GM12878 (cell line): Measurements from ENCODE around the gene METTL3. TPM values are rescaled to one million over a fixed set of nuclear protein-coding genes. Genes with fewer than 3 reads are reported as not detected.
A peak's percentile ranks its signal among the peaks of the same experiment; 100 is the strongest.

Experiments
- ATF7 ChIP-seq: fragments of 450-650 bp; IDR thresholded peaks from 2 replicates; pipeline ENCODE4 v1.6.1; 2016; ENCODE audit warnings: low read depth, mild to moderate bottlenecking
- BHLHE40 ChIP-seq, 2 experiments: fragments of 450-650 bp in 1 of 2; IDR thresholded peaks; 2 replicates each; pipeline ENCODE4 v1.6.1; 2011 to 2017; ENCODE audit warnings: low read depth in 2 of 2, borderline replicate concordance in 1 of 2, improper control_type of control experiment in 1 of 2, low read length in 1 of 2, mild to moderate bottlenecking in 1 of 2
- EGR1 ChIP-seq, 2 experiments: IDR thresholded peaks; 1 replicate in 1 of 2; 2 replicates in 1 of 2; pipeline ENCODE4 v1.6.1; 2011 to 2012; ENCODE audit warnings: low read depth in 2 of 2, low read length in 2 of 2, borderline replicate concordance in 1 of 2, mild to moderate bottlenecking in 1 of 2, moderate library complexity in 1 of 2
- EP300 ChIP-seq, 2 experiments: fragments of 150-350 bp in 1 of 2; IDR thresholded peaks; 2 replicates each; pipeline ENCODE4 v1.6.1; 2011 to 2012; ENCODE audit warnings: low read depth in 2 of 2, low read length in 2 of 2, borderline replicate concordance in 1 of 2, improper control_type of control experiment in 1 of 2, inconsistent platforms in 1 of 2; ENCODE audit not compliant: control insufficient read depth in 1 of 2
- GABPA ChIP-seq: IDR thresholded peaks from 2 replicates; pipeline ENCODE4 v1.6.1; 2014; ENCODE audit warnings: antibody characterized with exemption, low read depth, mild to moderate bottlenecking, inconsistent platforms
- GATAD2B ChIP-seq: fragments of 450-650 bp; conservative IDR thresholded peaks from 2 replicates; pipeline ENCODE4 v1.6.1; 2017; ENCODE audit warnings: low read depth, mild to moderate bottlenecking, moderate library complexity
- IKZF1 ChIP-seq: fragments of 450-650 bp; conservative IDR thresholded peaks from 2 replicates; pipeline ENCODE4 v1.6.1; 2017; ENCODE audit warnings: antibody characterized with exemption, mild to moderate bottlenecking
- IKZF2 ChIP-seq, 2 experiments: fragments of 450-650 bp; IDR thresholded peaks; 2 replicates each; pipeline ENCODE4 v1.6.1; 2017; ENCODE audit warnings: mild to moderate bottlenecking in 2 of 2, moderate library complexity in 2 of 2
- NBN ChIP-seq: fragments of 450-650 bp; IDR thresholded peaks from 2 replicates; pipeline ENCODE4 v1.6.1; 2016
- NFYA ChIP-seq: IDR thresholded peaks from 2 replicates; pipeline ENCODE4 v1.6.1; 2011; ENCODE audit warnings: low read depth, mild to moderate bottlenecking, low read length, improper control_type of control experiment, borderline replicate concordance
- NR2C1 ChIP-seq: fragments of 450-650 bp; IDR thresholded peaks from 2 replicates; pipeline ENCODE4 v1.6.1; 2017; ENCODE audit warnings: antibody characterized with exemption, mild to moderate bottlenecking, moderate library complexity
- NR2F1 ChIP-seq: fragments of 450-650 bp; conservative IDR thresholded peaks from 2 replicates; pipeline ENCODE4 v1.6.1; 2017; ENCODE audit warnings: mild to moderate bottlenecking
- NRF1 ChIP-seq: conservative IDR thresholded peaks from 2 replicates; pipeline ENCODE4 v1.6.1; 2011; ENCODE audit warnings: mild to moderate bottlenecking, low read depth, low read length, improper control_type of control experiment
- SMAD1 ChIP-seq: fragments of 450-650 bp; IDR thresholded peaks from 2 replicates; pipeline ENCODE4 v1.6.1; 2018; ENCODE audit warnings: mild to moderate bottlenecking, low read depth; ENCODE audit not compliant: partially characterized antibody
- TAF1 ChIP-seq: IDR thresholded peaks from 2 replicates; pipeline ENCODE4 v1.6.1; 2011; ENCODE audit warnings: mild to moderate bottlenecking, low read depth, low read length, borderline replicate concordance
- ZBED1 ChIP-seq: IDR thresholded peaks from 2 replicates; pipeline ENCODE4 v1.6.1; 2016; ENCODE audit warnings: borderline replicate concordance
- polyA plus RNA-seq, 11 experiments: library from polyadenylated mRNA; depleted of rRNA in 4 of 11; unstranded in 6 of 11; stranded (reverse) in 5 of 11; fragments of >200 nt; fragmentation: Nextera tagmentation in 4 of 11; fragmentation: Illumina TruSeq in 1 of 11; extraction: Ambion mirVana in 4 of 11; extraction: Trizol in 1 of 11; gene quantifications; 1 replicate in 1 of 11; 2 replicates in 10 of 11; pipeline versions ENCODE4 v1.2.1 to v1.2.3, GENCODE V29; 2011 to 2016; ENCODE audit warnings: inconsistent platforms in 2 of 11, missing spikeins in 2 of 11, low read depth in 1 of 11
- total RNA-seq, 4 experiments: library from RNA; depleted of rRNA in 3 of 4; stranded (reverse); fragments of >200 nt in 3 of 4; fragmentation: Illumina TruSeq in 1 of 4; extraction: Trizol in 1 of 4; gene quantifications; 2 replicates each; pipeline versions ENCODE4 v1.2.1 to v1.2.3, GENCODE V29; 2013 to 2021
- TF ChIP-seq, protein P1 (sequence below): fragments of 450-650 bp; IDR thresholded peaks from 2 replicates; pipeline ENCODE4 v1.6.1; 2014; ENCODE audit warnings: mild to moderate bottlenecking
- TF ChIP-seq, protein P2 (sequence below), 3 experiments: IDR thresholded peaks in 2 of 3; conservative IDR thresholded peaks in 1 of 3; 2 replicates each; pipeline ENCODE4 v1.5.1; 2011; ENCODE audit warnings: low read depth in 3 of 3, low read length in 3 of 3, mild to moderate bottlenecking in 3 of 3, control low read depth in 2 of 3, moderate library complexity in 2 of 3, inconsistent platforms in 1 of 3, mixed read lengths in 1 of 3; ENCODE audit not compliant: control insufficient read depth in 2 of 3, insufficient read depth in 1 of 3; ENCODE audit errors: extremely low read depth in 1 of 3
- TF ChIP-seq, protein P3 (sequence below): fragments of 450-650 bp; IDR thresholded peaks from 2 replicates; pipeline ENCODE4 v1.6.1; 2016; ENCODE audit warnings: mild to moderate bottlenecking
- TF ChIP-seq, protein P4 (sequence below): fragments of 450-650 bp; IDR thresholded peaks from 2 replicates; pipeline ENCODE4 v1.6.1; 2017; ENCODE audit warnings: mild to moderate bottlenecking, low read depth, inconsistent platforms; ENCODE audit not compliant: poor library complexity, severe bottlenecking
- TF ChIP-seq, protein P5 (sequence below): IDR thresholded peaks from 2 replicates; pipeline ENCODE4 v1.6.1; 2012; ENCODE audit warnings: low read depth, low read length, improper control_type of control experiment

METTL3 gene
- total and polyA plus RNA-seq, 10 of the 15 experiments (the other 5 are each of a cell fraction or from before 2014, with no cell fraction given): 32.8 to 165 (median 65.5) TPM

GRCh38 chr14:21498540-21499526 lies 12.3 kb downstream of the METTL3 start (continued):
- TF ChIP-seq ATF7: peak; percentile 50; the same call in 1 of the 2 replicates
- TF ChIP-seq, protein P1, sequence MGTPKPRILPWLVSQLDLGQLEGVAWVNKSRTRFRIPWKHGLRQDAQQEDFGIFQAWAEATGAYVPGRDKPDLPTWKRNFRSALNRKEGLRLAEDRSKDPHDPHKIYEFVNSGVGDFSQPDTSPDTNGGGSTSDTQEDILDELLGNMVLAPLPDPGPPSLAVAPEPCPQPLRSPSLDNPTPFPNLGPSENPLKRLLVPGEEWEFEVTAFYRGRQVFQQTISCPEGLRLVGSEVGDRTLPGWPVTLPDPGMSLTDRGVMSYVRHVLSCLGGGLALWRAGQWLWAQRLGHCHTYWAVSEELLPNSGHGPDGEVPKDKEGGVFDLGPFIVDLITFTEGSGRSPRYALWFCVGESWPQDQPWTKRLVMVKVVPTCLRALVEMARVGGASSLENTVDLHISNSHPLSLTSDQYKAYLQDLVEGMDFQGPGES: no peak
- TF ChIP-seq ZBED1: no peak
- no peak for TF ChIP-seq SMAD1
- TF ChIP-seq NBN: 0 out of 2 replicates have a peak, but pooled peaks have one; percentile 28
- no peak for TF ChIP-seq TAF1
- TF ChIP-seq, protein P2, sequence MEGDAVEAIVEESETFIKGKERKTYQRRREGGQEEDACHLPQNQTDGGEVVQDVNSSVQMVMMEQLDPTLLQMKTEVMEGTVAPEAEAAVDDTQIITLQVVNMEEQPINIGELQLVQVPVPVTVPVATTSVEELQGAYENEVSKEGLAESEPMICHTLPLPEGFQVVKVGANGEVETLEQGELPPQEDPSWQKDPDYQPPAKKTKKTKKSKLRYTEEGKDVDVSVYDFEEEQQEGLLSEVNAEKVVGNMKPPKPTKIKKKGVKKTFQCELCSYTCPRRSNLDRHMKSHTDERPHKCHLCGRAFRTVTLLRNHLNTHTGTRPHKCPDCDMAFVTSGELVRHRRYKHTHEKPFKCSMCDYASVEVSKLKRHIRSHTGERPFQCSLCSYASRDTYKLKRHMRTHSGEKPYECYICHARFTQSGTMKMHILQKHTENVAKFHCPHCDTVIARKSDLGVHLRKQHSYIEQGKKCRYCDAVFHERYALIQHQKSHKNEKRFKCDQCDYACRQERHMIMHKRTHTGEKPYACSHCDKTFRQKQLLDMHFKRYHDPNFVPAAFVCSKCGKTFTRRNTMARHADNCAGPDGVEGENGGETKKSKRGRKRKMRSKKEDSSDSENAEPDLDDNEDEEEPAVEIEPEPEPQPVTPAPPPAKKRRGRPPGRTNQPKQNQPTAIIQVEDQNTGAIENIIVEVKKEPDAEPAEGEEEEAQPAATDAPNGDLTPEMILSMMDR (IDR thresholded peaks at IDR 0.05 in 2 of 3, conservative IDR thresholded peaks at IDR 0.05 in 1 of 3; ENCODE audit: control insufficient read depth in 2 of 3, extremely low read depth in 1 of 3, insufficient read depth in 1 of 3, low read depth in 3 of 3, low read length in 3 of 3): peak; percentile 34 to 61 (median 42)
- no peak for TF ChIP-seq NFYA
- peak; percentile 19 to 58; a peak in 1 of 4 replicates for TF ChIP-seq IKZF2 (IDR thresholded peaks at IDR 0.05)
- no peak for TF ChIP-seq NRF1
- TF ChIP-seq IKZF1: peak; percentile 39; the same call in 1 of the 2 replicates
- TF ChIP-seq, protein P3, sequence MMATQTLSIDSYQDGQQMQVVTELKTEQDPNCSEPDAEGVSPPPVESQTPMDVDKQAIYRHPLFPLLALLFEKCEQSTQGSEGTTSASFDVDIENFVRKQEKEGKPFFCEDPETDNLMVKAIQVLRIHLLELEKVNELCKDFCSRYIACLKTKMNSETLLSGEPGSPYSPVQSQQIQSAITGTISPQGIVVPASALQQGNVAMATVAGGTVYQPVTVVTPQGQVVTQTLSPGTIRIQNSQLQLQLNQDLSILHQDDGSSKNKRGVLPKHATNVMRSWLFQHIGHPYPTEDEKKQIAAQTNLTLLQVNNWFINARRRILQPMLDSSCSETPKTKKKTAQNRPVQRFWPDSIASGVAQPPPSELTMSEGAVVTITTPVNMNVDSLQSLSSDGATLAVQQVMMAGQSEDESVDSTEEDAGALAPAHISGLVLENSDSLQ: peak; percentile 82
- peak; percentile 92 for TF ChIP-seq NR2F1
- TF ChIP-seq, protein P4, sequence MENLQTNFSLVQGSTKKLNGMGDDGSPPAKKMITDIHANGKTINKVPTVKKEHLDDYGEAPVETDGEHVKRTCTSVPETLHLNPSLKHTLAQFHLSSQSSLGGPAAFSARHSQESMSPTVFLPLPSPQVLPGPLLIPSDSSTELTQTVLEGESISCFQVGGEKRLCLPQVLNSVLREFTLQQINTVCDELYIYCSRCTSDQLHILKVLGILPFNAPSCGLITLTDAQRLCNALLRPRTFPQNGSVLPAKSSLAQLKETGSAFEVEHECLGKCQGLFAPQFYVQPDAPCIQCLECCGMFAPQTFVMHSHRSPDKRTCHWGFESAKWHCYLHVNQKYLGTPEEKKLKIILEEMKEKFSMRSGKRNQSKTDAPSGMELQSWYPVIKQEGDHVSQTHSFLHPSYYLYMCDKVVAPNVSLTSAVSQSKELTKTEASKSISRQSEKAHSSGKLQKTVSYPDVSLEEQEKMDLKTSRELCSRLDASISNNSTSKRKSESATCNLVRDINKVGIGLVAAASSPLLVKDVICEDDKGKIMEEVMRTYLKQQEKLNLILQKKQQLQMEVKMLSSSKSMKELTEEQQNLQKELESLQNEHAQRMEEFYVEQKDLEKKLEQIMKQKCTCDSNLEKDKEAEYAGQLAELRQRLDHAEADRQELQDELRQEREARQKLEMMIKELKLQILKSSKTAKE: no peak
- 0 out of 2 replicates have a peak, but pooled peaks have one; percentile 17 for TF ChIP-seq NR2C1
- TF ChIP-seq EGR1 (IDR thresholded peaks at IDR 0.05; ENCODE audit: borderline replicate concordance in 1 of 2, low read depth in 2 of 2, low read length in 2 of 2): no peak
- TF ChIP-seq GABPA: no peak
- TF ChIP-seq EP300 (IDR thresholded peaks at IDR 0.05; ENCODE audit: borderline replicate concordance in 1 of 2, control insufficient read depth in 1 of 2, low read depth in 2 of 2, low read length in 2 of 2): peak; percentile 15; a peak in 1 of 4 replicates
- TF ChIP-seq BHLHE40 (IDR thresholded peaks at IDR 0.05; ENCODE audit: borderline replicate concordance in 1 of 2, low read depth in 2 of 2, low read length in 1 of 2): no peak
- TF ChIP-seq, protein P5, sequence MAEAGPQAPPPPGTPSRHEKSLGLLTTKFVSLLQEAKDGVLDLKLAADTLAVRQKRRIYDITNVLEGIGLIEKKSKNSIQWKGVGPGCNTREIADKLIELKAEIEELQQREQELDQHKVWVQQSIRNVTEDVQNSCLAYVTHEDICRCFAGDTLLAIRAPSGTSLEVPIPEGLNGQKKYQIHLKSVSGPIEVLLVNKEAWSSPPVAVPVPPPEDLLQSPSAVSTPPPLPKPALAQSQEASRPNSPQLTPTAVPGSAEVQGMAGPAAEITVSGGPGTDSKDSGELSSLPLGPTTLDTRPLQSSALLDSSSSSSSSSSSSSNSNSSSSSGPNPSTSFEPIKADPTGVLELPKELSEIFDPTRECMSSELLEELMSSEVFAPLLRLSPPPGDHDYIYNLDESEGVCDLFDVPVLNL: no peak
- TF ChIP-seq GATAD2B: peak; percentile 28; the same call in 1 of the 2 replicates
